Thyroid gland (tissue), 4 donors: Measurements from ENCODE around the gene MAPKBP1.

Experiments
- CTCF ChIP-seq, 6 experiments: fragments of 200-600 bp in 3 of 6; fragments of 450-650 bp in 3 of 6; sonication (generic) in 3 of 6; IDR thresholded peaks; one replicate each; pipeline ENCODE4 v1.5.1; 2016 to 2019; ENCODE audit warnings: antibody characterized with exemption in 6 of 6, mild to moderate bottlenecking in 2 of 6, inconsistent platforms in 1 of 6, moderate library complexity in 1 of 6
- POLR2A ChIP-seq, 2 donors: fragments of 450-650 bp; IDR thresholded peaks; one replicate each; pipeline ENCODE4 v1.6.1; 2017; ENCODE audit warnings: antibody characterized with exemption in 2 of 2, mild to moderate bottlenecking in 2 of 2, moderate library complexity in 1 of 2

- TF ChIP-seq CTCF (IDR thresholded peaks at IDR 0.05) = no peak
- TF ChIP-seq POLR2A (IDR thresholded peaks at IDR 0.05) = no peak
These were observed 94.0 kb downstream of the MAPKBP1 start for GRCh38 chr15:41868321-41868720.
